Measurements from ENCODE around the gene EPS15. TPM values are rescaled to one million over a fixed set of nuclear protein-coding genes. Genes with fewer than 3 reads are reported as not detected.

Gene EPS15
- total RNA-seq, 1 donor from 2014 or later = 37.1 TPM

GRCh38 chr1:51344276-51344601, 174.8 kb downstream of the EPS15 start:
- Histone ChIP-seq H3K27me3 (ENCODE audit: control insufficient read depth, insufficient read depth, low read length) (peaks cover 13% of the 10 kb centered on the region), H3K36me3 (ENCODE audit: control insufficient read depth, insufficient read depth, low read length) (no peaks in the 10 kb centered on the region)

GRCh38 chr1:51343624-51344023, 175.4 kb downstream of the EPS15 start:
- TF ChIP-seq CTCF (IDR thresholded peaks at IDR 0.05; ENCODE audit: insufficient read depth, low read length, poor library complexity, severe bottlenecking) = no peak
- no peak overlapping the region for H3K4me3 ChIP-seq (ENCODE audit: low read depth, low read length)
- H3K36me3 ChIP-seq (ENCODE audit: control insufficient read depth, insufficient read depth, low read length) = no peaks in the 10 kb centered on the region
- peaks cover 13% of the 10 kb centered on the region for H3K27me3 ChIP-seq (ENCODE audit: control insufficient read depth, insufficient read depth, low read length)
- DNase-seq (ENCODE audit: low read depth) = no peak

More at GRCh38 chr1:51344276-51344601, 174.8 kb downstream of the EPS15 start:
- no peak for DNase-seq (ENCODE audit: low read depth)
- no peak overlapping the region for H3K4me3 ChIP-seq (ENCODE audit: low read depth, low read length)
- TF ChIP-seq CTCF (IDR thresholded peaks at IDR 0.05; ENCODE audit: insufficient read depth, low read length, poor library complexity, severe bottlenecking) = no peak

- Histone ChIP-seq H3K36me3 (ENCODE audit: control insufficient read depth, insufficient read depth, low read length) (no peaks in the 10 kb centered on the region), H3K27me3 (ENCODE audit: control insufficient read depth, insufficient read depth, low read length) (peaks cover 13% of the 10 kb centered on the region), H3K4me3 (ENCODE audit: low read depth, low read length) (no peak overlapping the region)
- no peak for TF ChIP-seq CTCF (IDR thresholded peaks at IDR 0.05; ENCODE audit: insufficient read depth, low read length, poor library complexity, severe bottlenecking)
- DNase-seq (ENCODE audit: low read depth) = no peak
These were observed 176.4 kb downstream of the EPS15 start for GRCh38 chr1:51342591-51343206.

GRCh38 chr1:51341876-51342496, 177.1 kb downstream of the EPS15 start:
- H3K27me3 ChIP-seq (ENCODE audit: control insufficient read depth, insufficient read depth, low read length) = peaks cover 13% of the 10 kb centered on the region
- DNase-seq (ENCODE audit: low read depth) = no peak
- H3K36me3 ChIP-seq (ENCODE audit: control insufficient read depth, insufficient read depth, low read length) = no peaks in the 10 kb centered on the region
- no peak for TF ChIP-seq CTCF (IDR thresholded peaks at IDR 0.05; ENCODE audit: insufficient read depth, low read length, poor library complexity, severe bottlenecking)
- H3K4me3 ChIP-seq (ENCODE audit: low read depth, low read length) = no peak overlapping the region

GRCh38 chr1:51340380-51340779, 178.7 kb downstream of the EPS15 start:
- TF ChIP-seq CTCF (IDR thresholded peaks at IDR 0.05; ENCODE audit: insufficient read depth, low read length, poor library complexity, severe bottlenecking) = no peak
- Histone ChIP-seq H3K4me3 (ENCODE audit: low read depth, low read length) (no peak overlapping the region), H3K36me3 (ENCODE audit: control insufficient read depth, insufficient read depth, low read length) (no peaks in the 10 kb centered on the region), H3K27me3 (ENCODE audit: control insufficient read depth, insufficient read depth, low read length) (peaks cover 12% of the 10 kb centered on the region)
- no peak for DNase-seq (ENCODE audit: low read depth)

- H3K27me3 ChIP-seq (ENCODE audit: control insufficient read depth, insufficient read depth, low read length) = no peaks in the 10 kb centered on the region
- no peak for TF ChIP-seq CTCF (IDR thresholded peaks at IDR 0.05; ENCODE audit: insufficient read depth, low read length, poor library complexity, severe bottlenecking)
- no peaks in the 10 kb centered on the region for H3K36me3 ChIP-seq (ENCODE audit: control insufficient read depth, insufficient read depth, low read length)
- DNase-seq (ENCODE audit: low read depth) = no peak
- no peak overlapping the region for H3K4me3 ChIP-seq (ENCODE audit: low read depth, low read length)
These were observed 182.4 kb downstream of the EPS15 start for GRCh38 chr1:51336711-51337110.

All from kidney epithelial cell (primary cell).